HG03342 (cell line): ENCODE results near the gene HDAC7.

Experiments
- ATAC-seq: cut with Tn5 transposase; IDR thresholded peaks from one replicate; pipeline ENCODE4 v1.9.1; 2021; ENCODE audit warnings: mild to moderate bottlenecking, moderate library complexity; ENCODE audit not compliant: unreplicated experiment

HDAC7 gene

GRCh38 chr12:47833591-47834012 is 13.9 kb upstream of the HDAC7 start:
- ATAC-seq: no peak

DNA sequence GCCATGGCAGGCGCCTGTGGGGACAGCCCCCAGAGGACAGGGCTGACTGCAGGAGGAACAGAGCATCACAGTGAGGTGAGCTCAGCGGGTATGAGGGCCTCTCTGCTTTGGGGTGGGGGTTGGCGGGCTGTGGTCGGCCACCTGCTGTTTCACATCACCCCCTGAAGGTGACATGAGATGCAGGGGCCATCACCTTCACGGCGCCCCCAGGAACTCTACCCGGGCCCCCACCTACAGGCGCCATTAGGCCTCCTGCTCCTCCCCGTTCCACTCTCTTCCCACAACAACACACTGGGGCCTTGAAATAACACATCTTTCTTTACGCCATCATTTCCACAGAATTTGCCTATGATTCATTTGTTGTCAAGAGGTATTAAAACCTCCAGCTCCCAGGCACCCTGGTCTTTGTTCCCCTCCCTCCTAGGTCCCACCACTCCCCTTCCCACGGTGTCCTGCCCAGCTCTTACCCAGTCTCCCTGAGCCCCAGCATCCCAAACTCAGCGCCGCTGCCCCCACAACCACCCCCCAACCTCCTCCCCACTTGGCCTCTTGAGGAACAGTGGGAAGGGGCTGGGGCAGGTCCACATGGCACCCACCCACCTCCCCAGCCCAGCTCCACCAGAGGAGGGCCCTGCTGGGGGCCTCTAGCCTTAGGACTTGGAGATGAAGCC is 12.7 kb upstream of the HDAC7 start:
- no peak for ATAC-seq

- no peak for ATAC-seq
Measured at GRCh38 chr12:47829584-47829983, 9.9 kb upstream of the HDAC7 start.

- no peak for ATAC-seq
Measured at GRCh38 chr12:47828976-47829482, 9.3 kb upstream of the HDAC7 start.

DNA sequence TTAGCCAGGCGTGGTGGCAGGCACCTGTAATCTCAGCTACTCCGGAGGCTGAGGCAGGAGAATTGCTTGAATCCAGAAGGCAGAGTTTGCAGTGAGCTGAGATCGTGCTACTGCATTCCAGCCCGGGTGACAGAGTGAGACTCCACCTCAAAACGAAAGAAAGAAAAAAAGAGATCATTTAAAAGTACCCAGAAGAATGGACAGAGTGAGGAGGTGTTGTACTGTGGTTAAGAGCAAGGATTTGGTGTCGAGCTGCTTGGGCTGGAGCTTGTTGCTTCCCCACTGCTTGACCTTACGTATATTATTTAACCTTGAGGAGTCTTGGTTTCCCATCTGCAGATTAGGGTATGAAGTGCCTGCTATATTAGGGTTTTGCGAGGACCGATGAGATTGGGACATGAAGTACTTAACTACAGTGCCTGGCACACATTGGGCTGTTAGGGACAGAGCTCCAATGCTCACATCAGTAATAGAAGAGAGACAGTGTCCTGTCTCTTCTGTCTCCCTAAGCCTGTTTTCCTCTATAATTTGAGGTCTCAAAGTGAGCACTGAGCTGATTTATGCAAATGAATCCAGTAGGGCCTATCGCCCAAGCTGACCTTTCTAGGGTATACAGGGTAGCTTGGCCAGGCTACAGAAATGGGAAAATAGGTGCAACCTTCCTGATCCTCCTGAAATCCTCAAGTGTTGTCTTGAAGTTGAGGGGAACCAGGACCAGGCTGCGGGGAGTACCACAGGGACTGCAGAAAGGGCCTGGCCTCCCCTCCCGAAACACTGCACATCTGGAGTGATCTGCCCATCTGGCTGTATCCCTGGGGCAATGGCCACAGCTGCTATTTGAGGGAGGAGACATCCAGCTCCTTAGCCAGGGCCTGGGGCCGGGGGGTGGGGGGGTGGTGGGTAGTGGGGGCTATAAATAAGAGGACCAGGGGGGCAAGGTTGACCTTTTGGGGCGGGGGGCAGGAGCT is 8.6 kb upstream of the HDAC7 start:
- ATAC-seq: no peak

DNA sequence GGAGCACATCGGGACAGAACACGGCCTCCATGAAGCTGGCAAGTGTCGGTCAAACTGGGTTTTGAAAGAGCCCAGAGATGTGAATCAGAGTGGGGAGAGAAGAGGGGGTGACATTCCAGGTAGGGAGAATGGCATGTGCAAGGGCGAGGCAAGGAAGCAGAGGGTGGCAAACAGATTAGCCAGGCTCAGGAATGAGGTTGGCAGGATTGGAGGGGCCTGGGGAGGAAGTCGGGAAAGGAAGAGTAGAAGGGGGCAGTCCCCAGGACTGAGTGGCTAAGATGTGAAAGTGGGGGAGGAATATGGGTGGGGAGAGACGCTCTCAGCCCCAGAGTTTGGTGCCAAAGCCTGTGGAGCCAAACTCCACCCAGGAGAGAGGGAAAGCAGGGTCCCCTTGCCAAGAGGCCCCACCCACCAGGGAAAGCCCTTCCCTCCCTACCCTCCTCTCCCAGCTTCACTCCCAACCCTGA is 5.5 kb upstream of the HDAC7 start:
- no peak for ATAC-seq

GRCh38 chr12:47824635-47825034 is 4.9 kb upstream of the HDAC7 start:
- no peak for ATAC-seq

DNA sequence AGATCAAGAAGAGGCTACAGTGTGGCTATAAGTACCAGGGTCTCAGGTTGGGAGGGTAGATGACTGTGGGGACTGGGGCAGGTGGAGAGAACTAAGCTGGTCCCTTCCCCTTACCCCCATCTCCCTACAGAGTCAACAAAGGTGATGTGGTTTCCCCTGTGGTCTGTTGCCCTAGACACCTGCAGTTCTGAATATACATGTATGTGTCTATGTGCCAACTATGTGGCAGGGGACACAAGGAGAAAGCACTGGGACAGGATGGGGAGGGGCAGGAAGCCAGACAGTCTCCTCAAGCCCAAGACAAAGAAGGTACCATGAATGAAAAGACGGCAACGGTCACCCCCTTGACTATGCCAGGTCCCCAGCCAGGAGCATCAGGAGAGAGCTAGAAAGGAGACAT is 4.5 kb upstream of the HDAC7 start:
- no peak for ATAC-seq

DNA sequence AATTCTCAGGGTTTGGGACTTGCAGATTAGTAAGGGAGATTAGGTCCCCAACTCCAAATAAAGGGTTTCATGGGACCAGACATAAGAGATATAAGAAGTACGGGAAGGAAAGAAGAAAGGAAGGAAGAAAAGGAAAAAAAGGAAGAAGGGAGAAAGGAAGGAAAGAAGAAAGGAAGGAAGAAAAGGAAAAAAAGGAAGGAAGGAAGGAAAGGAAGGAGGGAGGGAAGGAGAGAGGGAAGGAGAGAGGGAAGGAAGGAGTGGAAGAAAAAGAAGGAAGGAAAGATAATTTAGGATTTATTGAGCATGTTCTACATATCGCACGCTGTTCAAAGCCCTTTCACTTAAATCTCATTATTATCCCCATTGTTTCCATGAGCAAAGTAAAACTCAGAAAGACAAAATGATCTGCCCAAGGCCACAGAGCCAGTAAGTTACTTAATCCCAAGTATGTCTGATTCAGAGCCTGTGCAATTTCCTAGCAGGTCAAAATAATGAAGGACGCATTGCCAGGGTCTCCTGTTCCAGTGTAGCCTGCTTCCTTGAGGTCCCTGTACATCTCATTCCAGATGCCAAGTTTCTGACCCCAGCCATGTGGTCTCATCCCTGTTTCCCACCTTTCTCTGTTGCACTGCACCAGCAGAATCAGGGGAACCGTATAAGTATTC is 3.9 kb upstream of the HDAC7 start:
- no peak for ATAC-seq

DNA sequence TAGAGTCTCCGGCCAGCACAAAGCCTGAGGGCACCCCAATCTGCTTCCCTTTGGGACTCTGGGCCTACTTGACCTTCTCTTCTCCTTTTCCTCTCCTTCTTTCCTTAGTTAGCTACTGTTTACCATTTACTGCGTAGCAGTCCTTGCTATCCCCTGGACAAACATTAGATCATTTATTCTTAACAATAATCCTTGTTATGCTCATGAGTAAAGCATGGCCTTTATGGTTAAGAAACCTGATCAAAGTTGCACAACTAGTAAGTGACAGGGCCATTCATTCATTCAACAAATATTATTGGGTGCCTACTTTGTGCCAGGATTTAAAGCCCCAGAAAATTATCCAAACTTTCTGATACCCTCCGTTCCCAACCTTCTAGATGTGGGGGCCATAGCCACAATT is 3.2 kb upstream of the HDAC7 start:
- no peak for ATAC-seq

GRCh38 chr12:47822401-47822800 is 2.7 kb upstream of the HDAC7 start:
- ATAC-seq: no peak

GRCh38 chr12:47821346-47821706 is 1.6 kb upstream of the HDAC7 start:
- no peak for ATAC-seq

- ATAC-seq: no peak
Measured at GRCh38 chr12:47820631-47821345, 1.1 kb upstream of the HDAC7 start.

DNA sequence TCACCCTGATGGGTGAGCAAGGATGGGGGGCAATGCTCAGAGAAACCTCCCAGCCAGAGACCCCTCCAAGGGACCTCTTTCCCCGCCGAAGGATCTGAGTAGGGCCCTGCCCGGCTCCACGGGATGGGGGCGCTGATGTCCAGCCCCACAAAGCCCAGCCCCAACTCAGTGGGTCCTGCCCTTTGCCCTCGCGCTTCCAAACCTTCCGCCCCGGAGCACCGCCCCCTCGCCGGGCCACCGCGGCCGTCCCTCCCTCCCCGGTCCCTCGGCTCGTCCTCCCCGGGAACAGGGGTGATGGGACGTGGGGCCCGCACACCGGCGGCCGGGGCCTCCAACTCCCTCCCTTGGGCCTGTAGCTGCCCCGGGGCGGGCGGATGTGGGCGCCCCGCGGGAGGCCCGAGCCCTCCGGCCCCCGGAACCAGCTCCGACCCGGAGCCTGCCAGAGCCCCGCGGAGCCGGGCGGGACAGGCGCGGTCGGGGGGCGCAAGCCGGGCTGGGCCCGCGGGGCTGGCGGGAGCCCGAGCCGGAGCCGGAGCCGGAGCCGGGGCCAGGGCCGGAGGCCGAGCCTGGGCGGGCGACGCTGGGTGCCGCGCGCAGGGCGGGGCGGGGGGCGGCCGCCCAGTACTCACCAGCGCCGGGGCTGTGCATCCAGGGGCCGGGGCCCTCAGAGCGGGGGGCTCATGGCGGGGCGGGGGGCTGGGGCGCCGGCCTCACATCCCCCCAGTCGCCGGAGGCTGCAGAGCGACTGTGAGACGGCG is 386 bp downstream of the HDAC7 start:
- no peak for ATAC-seq

DNA sequence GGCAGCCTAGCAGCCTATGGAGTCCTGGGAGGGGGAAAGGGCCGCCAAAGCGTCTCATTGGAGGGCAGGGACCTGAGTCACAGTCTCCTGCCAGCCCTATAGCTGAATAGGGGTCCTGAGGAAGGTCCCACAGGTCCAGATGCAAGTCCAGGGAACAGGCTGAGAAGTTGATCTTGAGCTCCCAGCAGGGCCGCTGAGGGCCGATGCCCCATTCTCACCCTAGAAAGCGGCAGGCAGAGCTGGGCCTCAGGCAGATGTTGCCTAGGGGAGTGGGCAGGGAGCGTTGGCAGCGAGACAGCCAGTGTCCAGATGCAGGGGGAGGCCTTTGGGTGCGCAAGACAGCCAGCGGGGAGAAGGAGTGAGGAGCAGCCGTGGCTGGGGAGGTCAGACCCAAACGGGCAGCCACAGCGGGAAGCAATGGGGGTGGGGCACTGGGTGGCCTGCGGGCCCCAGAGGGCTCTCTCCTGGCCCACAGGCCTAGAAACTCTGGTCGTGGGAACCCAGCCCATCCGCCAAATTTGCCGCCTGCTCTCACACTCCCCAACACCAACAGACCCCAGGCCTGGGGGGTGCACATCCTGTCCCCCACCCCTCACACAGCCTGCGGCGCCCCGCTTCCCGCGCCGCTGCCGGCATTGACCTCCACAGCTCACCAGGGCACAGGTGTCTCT is 1.1 kb downstream of the HDAC7 start:
- no peak for ATAC-seq

DNA sequence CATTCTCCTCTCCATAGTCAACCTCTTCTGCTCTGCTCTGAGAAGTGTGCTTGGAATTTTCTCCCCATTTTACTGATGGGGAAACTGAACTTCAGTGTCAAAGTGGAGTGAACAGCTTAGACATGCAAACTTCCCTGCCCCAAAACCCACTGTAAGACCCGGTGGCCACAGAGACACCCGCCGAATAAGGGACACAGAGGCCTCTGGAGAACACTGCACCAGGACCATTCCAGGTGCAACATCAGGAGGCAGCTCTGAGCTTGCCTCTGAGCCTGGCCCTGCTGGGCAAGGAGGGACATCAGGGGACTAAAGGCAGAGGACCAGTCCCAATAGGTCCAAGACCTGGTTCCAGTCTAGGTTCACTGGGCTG is 1.7 kb downstream of the HDAC7 start:
- no peak for ATAC-seq

DNA sequence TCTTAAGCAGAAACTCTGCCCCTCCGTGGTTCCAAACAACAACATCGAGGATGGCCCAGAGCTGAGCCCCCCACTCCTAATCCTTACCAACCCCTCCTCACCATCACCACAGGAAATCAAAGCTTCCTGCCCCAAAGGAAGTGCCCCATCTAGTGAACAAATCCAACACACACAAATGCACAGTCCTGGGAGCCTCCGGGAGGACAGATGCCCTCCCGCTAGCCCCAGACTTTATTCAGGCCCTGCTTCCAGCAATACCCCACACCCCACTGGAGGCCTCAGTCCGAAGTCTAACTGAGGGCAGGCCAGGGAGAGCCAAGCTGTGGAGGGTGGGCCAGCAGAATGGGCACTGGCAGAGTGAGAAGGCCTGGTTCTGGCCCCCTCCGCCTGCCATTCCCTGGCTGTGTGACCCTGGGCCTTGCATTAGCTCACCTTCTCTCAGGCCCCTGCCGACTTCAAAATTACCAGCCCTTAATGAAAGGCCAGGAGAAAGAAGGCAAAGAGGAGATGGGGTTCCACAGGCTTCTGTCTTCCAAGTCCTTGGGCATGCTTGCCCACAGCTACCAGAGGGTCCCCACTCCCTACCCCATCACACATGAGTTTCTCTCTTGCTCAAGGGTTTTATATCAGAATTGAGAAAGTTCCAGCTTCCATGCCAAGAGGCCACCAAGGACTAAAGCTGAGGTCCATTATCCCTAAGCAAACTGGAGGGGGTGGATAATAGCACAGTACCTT is 2.3 kb downstream of the HDAC7 start:
- no peak for ATAC-seq

DNA sequence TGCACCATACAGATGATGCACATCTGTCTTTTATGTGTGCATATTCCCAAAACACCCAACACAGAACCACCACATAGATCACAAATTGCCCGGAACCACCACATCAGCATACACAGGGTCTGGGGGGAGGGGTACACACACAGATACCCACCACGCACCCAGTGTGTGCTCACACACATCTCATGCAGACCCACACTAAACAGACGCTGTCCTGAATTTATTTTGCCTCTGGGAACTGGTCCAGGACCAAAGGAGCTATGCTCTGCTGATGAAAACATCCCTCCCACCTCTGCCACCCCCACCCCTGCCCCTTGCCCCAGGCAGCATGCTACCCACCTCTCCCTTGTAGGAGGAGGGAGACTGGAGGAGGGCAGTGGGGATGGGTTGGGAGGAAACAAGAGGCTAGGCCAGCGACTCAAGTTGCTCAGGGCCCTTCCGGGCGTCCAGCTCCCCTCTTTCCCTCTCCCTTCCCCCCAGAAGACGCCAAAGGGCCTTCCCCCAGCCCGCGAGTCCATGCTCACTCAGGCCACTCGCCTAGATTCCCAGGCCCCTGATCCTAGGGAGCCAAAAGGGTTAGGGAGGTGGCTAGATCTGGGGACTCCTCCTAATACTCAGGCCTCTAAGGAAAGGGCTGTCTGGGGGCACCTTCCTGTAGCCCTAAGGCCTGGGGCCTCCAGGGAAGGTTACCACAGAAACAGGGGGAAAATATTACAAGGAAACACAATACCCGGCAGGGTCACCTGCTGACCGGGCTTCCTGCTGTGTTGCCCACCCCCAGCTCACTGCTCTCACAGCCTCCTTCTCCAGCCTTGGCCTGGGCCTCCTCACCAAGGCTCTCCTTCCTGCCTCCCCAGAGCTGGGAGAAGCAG is 3.1 kb downstream of the HDAC7 start:
- ATAC-seq: no peak
